GF-D8 (cell line): Measurements from ENCODE around the gene CCDC8.
"Not testable (repeated sequence)": the region's sequence is repeated elsewhere in the genome, so short reads cannot be mapped to it uniquely, and the experiment has no call there.

Experiments used
- DNase-seq: peaks from one replicate; lab custom pipeline; 2025; lab: John Stamatoyannopoulos, UW

Gene CCDC8

DNA sequence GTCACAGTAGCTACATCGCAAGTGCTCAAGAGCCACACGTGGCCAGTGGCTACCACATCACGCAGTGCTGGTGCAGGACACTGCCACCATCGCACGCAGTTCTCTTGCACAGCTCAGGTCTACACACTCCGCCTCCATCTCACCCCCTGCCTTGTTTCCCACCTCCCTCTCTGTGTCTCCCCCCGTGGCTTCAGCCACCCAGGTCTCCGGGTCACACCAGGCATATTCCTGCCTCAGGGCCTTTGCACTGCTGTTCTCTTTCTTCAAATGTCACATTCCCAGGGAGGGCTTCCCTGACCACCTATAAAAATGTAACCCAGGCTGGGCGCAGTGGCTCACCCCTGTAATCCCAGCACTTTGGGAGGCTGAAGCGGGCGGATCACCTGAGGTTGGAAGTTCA lies 10.6 kb downstream of the CCDC8 start:
- DNase-seq, result no peak

- not testable (repeated sequence) for DNase-seq
Observed at GRCh38 chr19:46397801-46398479, 15.4 kb downstream of the CCDC8 start.

DNA sequence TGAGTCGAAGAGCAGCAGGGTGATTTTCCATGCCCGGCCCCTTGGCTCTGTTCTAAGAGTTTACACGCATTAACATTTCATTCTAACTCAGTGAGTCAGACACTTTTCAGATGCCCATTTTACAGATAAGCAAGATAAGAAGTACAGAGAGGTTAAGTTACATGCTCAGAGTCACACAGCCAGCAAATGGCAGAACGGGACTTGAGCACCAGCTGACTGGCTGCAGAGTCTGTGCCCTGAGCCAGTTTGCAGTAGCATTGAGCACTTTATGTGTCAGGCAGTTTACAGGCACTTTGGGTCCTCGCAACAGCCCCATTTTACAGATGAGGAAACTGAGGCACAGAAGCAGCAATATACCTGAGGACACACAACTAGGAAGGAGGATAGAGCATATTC lies 19.0 kb downstream of the CCDC8 start:
- DNase-seq, result no peak

DNA sequence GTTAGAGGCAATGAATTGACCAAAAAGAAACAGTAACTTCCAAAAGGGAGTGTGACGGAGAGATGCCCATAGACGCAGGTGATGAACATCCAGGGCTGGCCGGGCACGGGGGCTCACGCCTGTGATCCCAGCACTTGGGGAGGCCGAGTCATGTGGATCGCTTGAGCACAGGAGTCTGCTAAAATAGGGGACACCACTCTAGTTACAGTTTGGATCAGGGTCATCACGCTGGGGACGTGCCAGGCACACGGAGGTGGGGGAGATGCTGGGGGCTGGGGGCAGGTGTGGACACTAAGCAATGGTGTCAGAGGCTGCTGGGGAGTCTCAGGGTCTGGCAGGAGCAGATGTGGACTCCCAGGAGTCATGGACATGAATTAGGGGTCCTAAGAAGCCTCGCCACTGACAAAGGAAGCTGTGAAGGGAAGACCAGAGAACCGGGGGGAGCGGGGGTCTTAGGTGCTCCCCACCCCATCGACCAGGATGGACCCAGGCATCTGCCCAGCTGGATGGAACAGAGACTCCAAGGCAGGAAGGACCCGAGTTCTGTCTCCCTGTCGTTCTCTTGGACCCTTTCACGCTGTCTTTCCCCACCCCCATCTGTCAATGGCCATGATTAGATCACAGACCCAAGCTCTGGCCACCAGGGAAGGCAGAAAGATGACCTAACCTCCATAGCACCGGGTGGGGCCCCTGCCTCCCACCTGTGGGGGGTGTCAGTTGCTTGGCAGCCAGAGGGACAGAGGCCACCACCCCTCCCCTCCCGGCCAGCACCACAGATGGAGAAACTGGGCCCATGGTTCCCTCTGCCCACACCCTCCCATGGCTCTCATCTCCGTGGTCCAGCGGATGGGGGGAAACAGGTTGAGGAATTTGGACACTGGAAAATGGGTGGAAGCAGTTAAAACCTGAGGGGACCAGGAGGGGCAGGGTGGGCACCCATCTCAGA lies 19.6 kb downstream of the CCDC8 start:
- no peak for DNase-seq

- no peak for DNase-seq
Observed at GRCh38 chr19:46392837-46393236, 20.5 kb downstream of the CCDC8 start.

DNA sequence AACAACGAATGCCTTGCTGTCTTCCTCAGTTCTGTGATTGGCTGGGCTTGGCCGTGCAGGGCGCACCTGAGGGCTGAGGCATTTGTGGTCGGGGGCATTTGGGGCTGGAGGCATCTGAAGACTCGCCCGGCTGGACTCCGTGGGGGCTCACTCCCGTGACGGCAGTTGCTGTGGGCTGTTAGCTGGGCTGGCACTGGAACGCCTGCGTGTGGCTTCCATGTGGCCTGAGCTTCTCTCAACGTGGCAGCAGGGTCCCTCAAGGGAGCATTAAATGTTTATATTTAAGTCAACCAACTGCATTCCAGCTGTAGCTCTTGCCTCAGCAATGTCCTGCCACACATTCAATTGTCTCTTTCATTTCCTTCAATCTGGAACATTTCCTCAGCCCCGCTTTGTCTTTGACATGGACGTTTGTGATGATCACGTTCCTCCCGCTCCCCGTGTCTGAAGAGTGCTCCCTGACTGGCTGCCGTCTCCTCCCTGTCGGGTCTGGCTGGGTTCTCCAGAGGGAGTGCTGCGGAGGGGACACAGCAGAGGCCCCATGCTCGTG lies 21.0 kb downstream of the CCDC8 start:
- DNase-seq, result no peak

DNA sequence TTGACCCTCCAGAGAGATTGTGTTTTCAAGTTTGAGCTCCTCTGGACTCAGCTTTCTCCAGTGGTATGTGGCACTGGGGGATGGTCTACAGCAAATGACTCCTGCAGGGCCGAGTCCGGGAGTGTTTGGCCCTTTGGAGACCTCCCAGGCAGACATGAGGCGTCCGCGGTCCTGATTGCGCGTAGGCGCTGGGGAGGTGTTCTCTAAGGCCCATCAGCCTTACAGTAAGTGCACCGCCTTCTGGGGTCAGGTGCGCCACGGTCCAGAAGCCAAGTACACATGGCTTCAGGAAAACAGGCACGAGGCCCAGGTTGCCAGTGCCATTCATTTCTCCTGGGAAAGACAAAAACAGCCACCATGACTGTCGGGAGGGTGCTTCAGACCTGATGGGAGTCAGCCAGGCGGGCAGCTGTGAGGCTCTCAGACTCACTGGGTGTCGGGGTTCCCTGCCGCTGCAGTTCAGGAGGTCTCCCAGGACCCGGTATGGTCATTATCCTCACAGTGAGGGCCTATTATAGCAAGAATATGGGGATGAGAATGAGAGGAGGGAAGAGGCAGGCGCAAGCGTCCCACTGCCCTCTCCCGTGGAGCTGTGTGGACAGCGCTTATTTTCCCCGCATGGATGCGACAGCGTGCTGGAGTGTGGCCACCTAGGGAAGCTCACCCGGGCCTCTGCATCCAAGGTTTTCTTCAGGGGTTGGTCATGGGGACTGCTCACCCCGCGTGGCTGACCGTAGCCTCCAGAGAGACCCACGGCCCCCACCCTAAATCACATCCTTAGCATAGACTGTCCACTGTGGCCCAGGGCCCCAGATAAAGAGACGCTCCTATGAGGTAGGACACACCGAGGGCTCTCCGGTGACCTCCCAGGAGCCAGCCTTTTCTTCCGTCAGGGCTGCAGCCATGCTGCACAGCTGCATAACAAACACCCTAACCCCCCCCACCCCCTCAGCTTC lies 21.8 kb downstream of the CCDC8 start:
- no peak for DNase-seq

DNA sequence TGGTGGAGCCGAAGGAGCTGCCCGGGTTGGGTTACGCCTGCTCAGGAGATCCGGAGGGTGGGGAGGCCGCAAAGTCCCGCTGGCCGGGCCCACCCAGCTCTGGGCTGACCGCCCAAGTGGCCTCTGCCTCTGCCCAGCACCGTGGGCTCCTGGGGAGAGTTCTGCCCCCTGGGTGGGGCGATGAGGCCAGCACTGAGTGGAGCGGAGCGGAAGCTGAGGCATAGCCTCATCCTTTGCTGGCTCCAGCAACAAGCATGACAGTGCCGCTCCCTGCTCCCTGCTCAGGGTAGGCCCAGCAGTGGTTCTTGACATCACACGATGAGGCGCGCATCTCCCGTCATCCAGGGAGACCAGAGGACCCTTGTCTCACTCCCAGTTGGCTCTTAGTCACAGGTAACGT lies 22.5 kb downstream of the CCDC8 start:
- DNase-seq, result no peak

DNA sequence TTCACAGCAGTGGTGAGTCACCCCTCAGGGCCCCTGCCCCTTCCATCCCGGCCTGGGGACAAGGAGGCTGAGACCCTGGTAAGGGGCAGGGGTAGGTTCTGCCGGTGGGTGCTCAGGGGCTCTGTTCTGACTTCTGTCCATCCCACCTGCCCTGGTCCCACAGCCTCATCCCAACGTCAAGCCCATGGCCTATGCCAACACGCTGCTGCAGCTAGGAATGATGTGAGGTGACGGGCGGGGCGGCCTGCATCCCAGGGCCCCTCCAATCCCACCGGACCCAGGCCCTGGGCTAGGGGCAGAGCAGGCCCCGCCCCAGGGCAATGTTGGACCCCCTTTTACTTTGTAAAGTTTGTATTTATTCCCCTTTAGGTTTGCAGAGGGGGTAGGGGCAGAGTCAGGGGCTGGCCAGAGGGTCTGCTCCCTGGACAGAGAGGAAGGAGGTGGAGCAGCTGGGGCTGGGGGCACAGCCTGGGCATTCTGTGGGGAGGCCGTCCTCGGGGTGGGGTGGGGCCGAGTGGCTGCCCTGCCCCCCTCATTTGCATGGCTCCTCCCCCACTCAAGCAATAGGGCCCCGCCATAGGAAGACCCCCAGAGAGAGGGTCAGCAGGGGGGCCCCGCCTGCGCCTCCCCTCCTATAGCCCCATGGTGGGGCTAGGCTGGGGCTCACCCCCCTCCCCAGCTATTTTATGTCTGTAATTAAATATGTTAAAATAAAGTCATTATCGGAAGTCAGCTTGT lies 23.1 kb downstream of the CCDC8 start:
- DNase-seq, result no peak

DNA sequence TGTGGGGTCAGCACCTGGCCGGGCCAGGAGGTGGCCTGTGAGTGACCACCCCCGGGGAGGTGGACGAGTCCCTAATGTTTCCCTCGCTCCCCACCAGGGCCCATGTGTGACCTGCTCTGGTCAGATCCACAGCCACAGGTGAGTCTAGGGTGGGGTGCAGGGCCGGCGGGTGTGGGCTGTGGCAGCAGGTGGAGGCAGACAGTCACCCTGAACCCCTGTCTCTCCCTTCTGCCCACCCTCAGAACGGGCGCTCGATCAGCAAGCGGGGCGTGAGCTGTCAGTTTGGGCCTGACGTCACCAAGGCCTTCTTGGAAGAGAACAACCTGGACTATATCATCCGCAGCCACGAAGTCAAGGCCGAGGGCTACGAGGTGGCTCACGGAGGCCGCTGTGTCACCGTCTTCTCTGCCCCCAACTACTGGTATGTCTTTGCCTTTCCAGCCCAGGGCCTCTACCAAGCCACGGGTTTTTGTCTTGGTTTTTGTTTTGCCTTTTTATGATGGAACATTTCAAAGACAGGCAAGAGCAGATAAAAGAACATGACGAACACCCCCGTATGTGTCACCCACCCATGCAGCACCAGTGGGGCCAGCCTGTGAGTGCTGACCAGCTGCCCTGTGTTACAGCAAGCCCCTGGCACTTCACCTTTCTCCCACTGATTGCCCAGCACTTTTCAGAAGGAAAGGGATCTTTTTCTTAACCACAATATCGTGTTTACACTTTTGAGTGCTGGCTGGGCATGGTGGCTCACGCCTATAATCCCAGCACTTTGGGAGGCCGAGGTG lies 24.9 kb downstream of the CCDC8 start:
- DNase-seq, result no peak

DNA sequence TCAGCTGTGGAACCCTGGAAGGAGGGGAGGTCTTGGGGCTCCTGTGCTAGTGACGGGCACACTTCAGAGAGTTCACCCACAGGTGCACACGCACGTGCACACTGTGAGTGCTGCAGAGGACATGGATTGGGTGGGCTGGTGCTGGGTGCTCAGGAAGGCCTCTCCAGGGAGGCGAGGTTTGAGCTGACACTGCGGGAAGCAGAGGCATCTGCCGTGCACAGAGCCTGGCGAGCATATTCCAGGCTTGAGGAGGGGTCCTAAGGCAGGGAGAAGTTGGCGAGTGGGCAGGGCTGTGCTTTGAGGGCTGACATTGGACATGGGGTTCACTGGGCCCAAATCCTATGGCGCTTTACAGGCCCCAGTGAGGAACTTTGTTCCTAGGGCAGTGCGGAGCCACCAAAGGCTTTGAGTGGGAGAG lies 25.6 kb downstream of the CCDC8 start:
- no peak for DNase-seq

DNA sequence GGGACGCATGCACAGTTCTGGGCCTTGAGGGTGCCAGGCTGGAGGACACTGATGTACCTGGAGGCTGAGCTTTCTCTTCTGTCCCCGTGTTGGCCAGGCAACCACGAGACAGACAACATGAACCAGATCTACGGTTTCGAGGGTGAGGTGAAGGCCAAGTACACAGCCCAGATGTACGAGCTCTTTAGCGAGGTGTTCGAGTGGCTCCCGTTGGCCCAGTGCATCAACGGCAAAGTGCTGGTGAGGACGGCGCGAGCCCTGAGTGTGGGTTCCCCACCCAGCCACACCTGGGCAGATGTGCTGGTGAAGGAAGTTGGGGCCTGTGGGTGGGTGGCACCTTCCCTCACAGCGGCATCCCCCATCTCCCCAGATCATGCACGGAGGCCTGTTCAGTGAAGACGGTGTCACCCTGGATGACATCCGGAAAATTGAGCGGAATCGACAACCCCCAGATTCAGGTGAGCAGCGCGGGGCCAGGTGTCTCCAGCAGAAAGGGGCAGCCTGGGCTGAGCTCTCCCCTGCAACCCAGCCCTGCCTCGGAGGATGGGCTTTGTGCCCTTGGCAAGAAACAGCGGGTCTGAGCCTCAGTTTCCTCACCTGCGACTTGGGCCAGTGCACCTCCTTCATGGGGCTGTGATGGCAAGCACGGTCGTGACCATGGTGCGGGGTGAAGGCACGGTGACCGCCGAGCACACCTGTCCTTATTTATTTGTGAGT lies 26.2 kb downstream of the CCDC8 start:
- no peak for DNase-seq

DNA sequence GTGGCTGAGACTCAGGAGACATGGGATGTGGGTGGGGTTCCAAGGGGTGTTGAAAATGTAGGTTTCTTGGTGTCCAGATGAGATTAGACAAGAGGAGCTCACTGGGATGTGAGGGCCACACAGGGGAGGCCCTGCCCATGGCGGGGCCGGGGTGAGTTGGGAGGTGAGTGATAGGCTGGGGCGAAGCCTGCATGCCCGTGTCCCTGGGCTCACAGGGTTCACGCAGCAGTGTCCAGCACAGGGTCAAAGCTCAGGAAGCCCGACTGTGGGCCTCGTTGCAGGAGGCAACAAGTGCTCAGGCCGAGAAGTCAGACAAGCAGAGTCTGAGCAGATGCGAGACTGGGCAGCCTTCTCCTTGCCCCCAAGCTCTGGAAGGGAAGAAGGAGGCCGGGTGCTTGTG lies 27.2 kb downstream of the CCDC8 start:
- no peak for DNase-seq

DNA sequence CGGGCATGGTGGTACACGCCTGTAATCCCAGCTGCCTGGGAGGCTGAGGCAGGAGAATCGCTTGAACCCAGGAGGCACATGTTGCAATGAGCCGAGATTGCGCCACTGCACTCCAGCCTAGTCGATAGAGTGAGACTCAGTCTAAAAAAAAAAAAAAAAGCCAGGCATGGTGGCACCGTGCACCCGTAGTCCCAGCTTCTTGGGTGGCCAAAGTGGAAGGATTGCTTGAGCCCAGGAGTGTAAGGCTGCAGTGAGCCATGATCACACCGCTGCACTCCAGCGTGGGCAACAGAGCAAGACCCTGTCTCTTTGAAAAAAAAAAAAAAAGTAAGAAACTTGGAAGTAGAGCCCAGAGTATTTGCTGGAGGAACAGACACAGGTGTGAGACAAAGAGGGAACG lies 27.7 kb downstream of the CCDC8 start:
- DNase-seq, result no peak

DNA sequence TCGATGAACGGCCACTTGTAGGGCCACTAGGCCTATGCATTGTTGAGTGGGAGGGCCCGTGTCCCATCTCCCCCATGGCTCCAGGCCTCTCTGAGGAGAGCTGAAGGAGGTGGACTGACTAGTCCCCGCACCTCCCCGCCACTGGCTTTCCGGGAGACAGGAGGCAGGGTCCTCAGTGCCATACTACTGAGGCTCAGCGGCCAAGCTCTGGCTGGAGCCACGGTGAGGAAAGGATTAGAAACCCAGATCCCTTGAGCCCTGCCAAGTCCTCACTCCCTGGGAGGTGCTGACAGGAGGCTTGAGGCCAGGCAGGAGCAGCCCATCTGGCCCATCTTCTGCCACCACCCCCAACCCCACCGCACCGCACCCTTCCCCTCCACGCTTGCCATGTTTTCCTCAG lies 29.0 kb downstream of the CCDC8 start:
- no peak for DNase-seq

DNA sequence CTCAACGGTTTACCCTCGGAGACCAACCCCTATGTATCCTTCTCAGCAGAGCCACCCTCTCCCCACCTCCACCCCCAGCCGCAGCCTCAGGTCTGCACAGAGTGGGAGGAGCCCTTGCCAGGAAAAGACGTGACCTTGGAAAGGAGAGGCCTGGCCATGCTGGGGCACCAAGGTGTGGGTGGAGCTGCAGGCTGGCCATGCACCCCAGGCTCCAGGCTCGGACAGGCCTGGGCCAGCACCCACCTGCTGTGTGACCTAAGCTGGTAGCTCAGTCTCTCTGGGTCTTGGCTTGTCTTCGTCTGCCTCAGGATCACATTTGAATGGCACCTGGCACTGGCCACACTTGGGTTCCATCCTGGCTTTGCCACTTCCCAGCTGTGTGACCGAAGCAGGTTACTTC lies 29.5 kb downstream of the CCDC8 start:
- DNase-seq, result no peak

- no peak for DNase-seq
Observed at GRCh38 chr19:46383171-46383815, 30.1 kb downstream of the CCDC8 start.

GRCh38 chr19:46381756-46382345 lies 31.5 kb downstream of the CCDC8 start:
- DNase-seq, result no peak

GRCh38 chr19:46381346-46381745 lies 32.0 kb downstream of the CCDC8 start:
- no peak for DNase-seq
